OCI-LY1 (cell line): Measurements from ENCODE around the gene EXOC6.

Experiments used
- H2AFZ ChIP-seq: fragments of 200-600 bp; sonication (generic), shearing (Covaris generic); 2 replicates; pipeline ENCODE4 v1.6.0; 2014; ENCODE audit warnings: antibody characterized with exemption, mild to moderate bottlenecking, low read length
- H3F3A ChIP-seq: fragments of 200-600 bp; sonication (generic), shearing (Covaris generic); 2 replicates; pipeline ENCODE4 v1.6.0; 2014; ENCODE audit warnings: mild to moderate bottlenecking, antibody characterized with exemption, low read length, moderate library complexity; ENCODE audit not compliant: insufficient read depth
- H3K27ac ChIP-seq: fragments of 200-600 bp; sonication (generic); 2 replicates; pipeline ENCODE4 v1.5.1; 2014; ENCODE audit warnings: low read length, mixed run types, mild to moderate bottlenecking, low read depth; ENCODE audit not compliant: poor library complexity, severe bottlenecking
- H3K27me3 ChIP-seq: fragments of 200-600 bp; sonication (generic); 2 replicates; pipeline ENCODE4 v1.6.0; 2014; ENCODE audit warnings: antibody characterized with exemption, mild to moderate bottlenecking, low read length, moderate library complexity; ENCODE audit not compliant: insufficient read depth
- H3K36me3 ChIP-seq: fragments of 200-600 bp; sonication (generic); 2 replicates; pipeline ENCODE4 v1.6.1; 2014; ENCODE audit warnings: mild to moderate bottlenecking, antibody characterized with exemption, low read length, moderate library complexity, mixed read lengths; ENCODE audit not compliant: insufficient read depth
- H3K4me1 ChIP-seq: fragments of 200-600 bp; sonication (generic); 2 replicates; pipeline ENCODE4 v1.5.1; 2014; ENCODE audit warnings: mild to moderate bottlenecking, low read length, moderate library complexity; ENCODE audit not compliant: insufficient read depth, severe bottlenecking
- H3K4me2 ChIP-seq: fragments of 200-600 bp; sonication (generic), shearing (Covaris generic); 2 replicates; pipeline ENCODE4 v1.6.1; 2014; ENCODE audit warnings: low read length
- H3K4me3 ChIP-seq: fragments of 200-600 bp; sonication (generic); 2 replicates; pipeline ENCODE4 v1.5.1; 2014; ENCODE audit warnings: low read length, low read depth, mild to moderate bottlenecking, mixed read lengths; ENCODE audit not compliant: poor library complexity, severe bottlenecking
- H3K79me2 ChIP-seq: fragments of 200-600 bp; shearing (Covaris generic); 2 replicates; pipeline ENCODE4 v1.6.1; 2016; ENCODE audit warnings: mixed run types, low read length, mixed read lengths; ENCODE audit not compliant: insufficient read depth
- H3K9ac ChIP-seq: fragments of 200-600 bp; sonication (generic), shearing (Covaris generic); 2 replicates; pipeline ENCODE4 v1.6.1; 2014; ENCODE audit warnings: mild to moderate bottlenecking, low read length, mixed read lengths
- H3K9me2 ChIP-seq: fragments of 200-600 bp; sonication (generic), shearing (Covaris generic); 2 replicates; pipeline ENCODE4 v1.6.1; 2014; ENCODE audit warnings: low read depth, mild to moderate bottlenecking, low read length, mixed read lengths
- H3K9me3 ChIP-seq: fragments of 200-600 bp; shearing (Covaris generic); 2 replicates; pipeline ENCODE4 v1.6.1; 2014; ENCODE audit warnings: low read length, mixed read lengths
- H4K20me1 ChIP-seq: fragments of 200-600 bp; sonication (generic), shearing (Covaris generic); 2 replicates; pipeline ENCODE4 v1.6.0; 2016; ENCODE audit warnings: mild to moderate bottlenecking, low read length; ENCODE audit not compliant: insufficient read depth
- EZH2 ChIP-seq: fragments of 200-600 bp; sonication (generic), shearing (Covaris generic); IDR thresholded peaks from 2 replicates; pipeline ENCODE4 v1.8.0; 2017; ENCODE audit warnings: borderline replicate concordance, mixed run types, mild to moderate bottlenecking, antibody characterized with exemption, low read length, moderate library complexity, mixed read lengths
- TF ChIP-seq, protein P1 (sequence below): fragments of 200-600 bp; sonication (generic), shearing (Covaris generic); IDR thresholded peaks from 2 replicates; pipeline ENCODE4 v1.5.1; 2017; ENCODE audit warnings: mild to moderate bottlenecking, antibody characterized with exemption, low read length, moderate library complexity, mixed read lengths

Gene EXOC6

DNA sequence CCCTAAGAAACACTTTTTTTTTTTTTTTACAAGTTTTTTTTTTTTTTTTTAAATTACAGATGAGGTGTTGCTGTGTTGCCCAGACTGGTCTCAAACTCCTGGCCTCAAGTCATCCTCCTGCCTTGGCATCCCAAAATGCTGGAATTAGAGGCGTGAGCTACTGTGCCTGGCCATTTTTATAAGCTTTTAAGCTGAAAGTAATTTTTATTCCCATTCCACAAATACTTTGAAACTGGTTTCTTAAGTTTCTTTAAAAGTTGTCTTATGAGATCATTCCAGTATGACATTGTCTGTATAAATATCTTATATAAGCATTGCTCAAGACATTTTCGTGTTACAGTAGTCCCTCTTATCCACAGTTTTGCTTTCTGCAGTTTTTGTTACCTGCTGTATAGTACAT is 150.9 kb downstream of the EXOC6 start:
- Histone ChIP-seq H2AFZ (no peak overlapping the region), H3F3A (no peaks in the 10 kb centered on the region), H3K4me1 (no peaks in the 10 kb centered on the region), H3K9me2 (no peaks in the 10 kb centered on the region), H3K27ac (no peak overlapping the region), H3K27me3 (no peaks in the 10 kb centered on the region), H3K9ac (no peak overlapping the region), H3K79me2 (no peaks in the 10 kb centered on the region), H3K4me3 (no peak overlapping the region), H3K9me3 (no peaks in the 10 kb centered on the region), H3K36me3 (no peaks in the 10 kb centered on the region), H3K4me2 (no peak overlapping the region), H4K20me1 (no peaks in the 10 kb centered on the region)
- no peak for TF ChIP-seq EZH2
- TF ChIP-seq, protein P1, sequence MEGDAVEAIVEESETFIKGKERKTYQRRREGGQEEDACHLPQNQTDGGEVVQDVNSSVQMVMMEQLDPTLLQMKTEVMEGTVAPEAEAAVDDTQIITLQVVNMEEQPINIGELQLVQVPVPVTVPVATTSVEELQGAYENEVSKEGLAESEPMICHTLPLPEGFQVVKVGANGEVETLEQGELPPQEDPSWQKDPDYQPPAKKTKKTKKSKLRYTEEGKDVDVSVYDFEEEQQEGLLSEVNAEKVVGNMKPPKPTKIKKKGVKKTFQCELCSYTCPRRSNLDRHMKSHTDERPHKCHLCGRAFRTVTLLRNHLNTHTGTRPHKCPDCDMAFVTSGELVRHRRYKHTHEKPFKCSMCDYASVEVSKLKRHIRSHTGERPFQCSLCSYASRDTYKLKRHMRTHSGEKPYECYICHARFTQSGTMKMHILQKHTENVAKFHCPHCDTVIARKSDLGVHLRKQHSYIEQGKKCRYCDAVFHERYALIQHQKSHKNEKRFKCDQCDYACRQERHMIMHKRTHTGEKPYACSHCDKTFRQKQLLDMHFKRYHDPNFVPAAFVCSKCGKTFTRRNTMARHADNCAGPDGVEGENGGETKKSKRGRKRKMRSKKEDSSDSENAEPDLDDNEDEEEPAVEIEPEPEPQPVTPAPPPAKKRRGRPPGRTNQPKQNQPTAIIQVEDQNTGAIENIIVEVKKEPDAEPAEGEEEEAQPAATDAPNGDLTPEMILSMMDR = no peak

- H3K4me2 ChIP-seq = no peak overlapping the region
- no peak for TF ChIP-seq EZH2
- TF ChIP-seq, protein P1 = peak; percentile 53
- H3K27me3 ChIP-seq = no peaks in the 10 kb centered on the region
- no peaks in the 10 kb centered on the region for H3K36me3 ChIP-seq
- H3K9ac ChIP-seq = no peak overlapping the region
- no peaks in the 10 kb centered on the region for H3K9me3 ChIP-seq
- no peak overlapping the region for H2AFZ ChIP-seq
- H3K4me1 ChIP-seq = no peaks in the 10 kb centered on the region
- no peaks in the 10 kb centered on the region for H3F3A ChIP-seq
- H3K27ac ChIP-seq = no peak overlapping the region
- H3K9me2 ChIP-seq = no peaks in the 10 kb centered on the region
- no peaks in the 10 kb centered on the region for H4K20me1 ChIP-seq
- H3K79me2 ChIP-seq = no peaks in the 10 kb centered on the region
- no peak overlapping the region for H3K4me3 ChIP-seq
These were observed 158.2 kb downstream of the EXOC6 start for GRCh38 chr10:93006435-93007039.

DNA sequence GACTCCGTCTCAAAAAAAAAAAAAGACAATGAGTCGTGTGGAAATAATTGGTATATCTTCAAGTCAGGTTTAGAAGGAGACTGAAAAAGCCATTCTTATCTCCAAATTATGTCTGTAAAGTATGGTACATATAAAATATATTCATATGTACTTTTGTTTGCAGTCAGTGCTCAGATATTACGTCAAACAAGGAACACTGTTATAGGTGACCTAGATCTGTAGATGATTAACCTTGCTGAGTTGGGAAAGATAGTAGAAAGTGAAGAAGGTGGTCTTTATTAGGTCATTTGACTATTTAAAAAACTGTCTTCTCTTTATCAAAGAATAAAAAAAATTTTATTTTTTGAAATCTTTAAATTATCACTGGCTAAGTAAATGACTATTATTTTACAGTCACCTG is 167.4 kb downstream of the EXOC6 start:
- no peaks in the 10 kb centered on the region for H3F3A ChIP-seq
- H3K79me2 ChIP-seq = no peaks in the 10 kb centered on the region
- TF ChIP-seq, protein P1 = no peak
- no peak for TF ChIP-seq EZH2
- no peaks in the 10 kb centered on the region for H4K20me1 ChIP-seq
- H3K9me3 ChIP-seq = no peaks in the 10 kb centered on the region
- no peaks in the 10 kb centered on the region for H3K9me2 ChIP-seq
- H3K36me3 ChIP-seq = no peaks in the 10 kb centered on the region
- no peaks in the 10 kb centered on the region for H3K4me1 ChIP-seq
- H3K4me3 ChIP-seq = no peak overlapping the region
- H3K9ac ChIP-seq = no peak overlapping the region
- H3K27ac ChIP-seq = no peak overlapping the region
- H3K4me2 ChIP-seq = no peak overlapping the region
- no peaks in the 10 kb centered on the region for H3K27me3 ChIP-seq
- no peak overlapping the region for H2AFZ ChIP-seq
